H9 (cell line): Measurements from ENCODE around the gene DHX35. TPM values are rescaled to one million over a fixed set of nuclear protein-coding genes. Genes with fewer than 3 reads are reported as not detected.

Source experiments
- DNase-seq: peaks from one replicate; pipeline ENCODE4 v3.0.0-alpha.2; 2017
- H2AFZ ChIP-seq: one replicate; pipeline ENCODE4 v1.6.1; 2013; ENCODE audit warnings: mild to moderate bottlenecking, low read length, control low read depth, moderate library complexity
- H2AK5ac ChIP-seq: 2 replicates; pipeline ENCODE4 v1.6.1; 2013; ENCODE audit warnings: low read length, control low read depth, mixed read lengths; ENCODE audit not compliant: insufficient read length
- H2BK120ac ChIP-seq: one replicate; pipeline ENCODE4 v1.6.1; 2013; ENCODE audit warnings: low read depth, mild to moderate bottlenecking, low read length, control low read depth, inconsistent platforms; ENCODE audit not compliant: poor library complexity, severe bottlenecking
- H2BK12ac ChIP-seq: 2 replicates; pipeline ENCODE4 v1.6.1; 2013; ENCODE audit warnings: low read length, control low read depth, mixed read lengths, low read depth; ENCODE audit not compliant: insufficient read length
- H2BK15ac ChIP-seq: 2 replicates; pipeline ENCODE4 v1.6.1; 2013; ENCODE audit warnings: low read depth, low read length, control low read depth
- H2BK20ac ChIP-seq: one replicate; pipeline ENCODE4 v1.6.1; 2013; ENCODE audit warnings: low read depth, mild to moderate bottlenecking, low read length, control low read depth, inconsistent platforms; ENCODE audit not compliant: poor library complexity, severe bottlenecking
- H2BK5ac ChIP-seq: 2 replicates; pipeline ENCODE4 v1.6.1; 2013; ENCODE audit warnings: low read length, control low read depth, mixed read lengths; ENCODE audit not compliant: insufficient read length
- H3K14ac ChIP-seq: 2 replicates; pipeline ENCODE4 v1.6.1; 2013; ENCODE audit warnings: low read length, control low read depth; ENCODE audit not compliant: insufficient read depth
- H3K18ac ChIP-seq: 2 replicates; pipeline ENCODE4 v1.6.1; 2013; ENCODE audit warnings: low read depth, mild to moderate bottlenecking, mixed read lengths, low read length, control low read depth; ENCODE audit not compliant: insufficient read length
- H3K23ac ChIP-seq: 2 replicates; pipeline ENCODE4 v1.6.1; 2013; ENCODE audit warnings: low read length, control low read depth, mixed read lengths, low read depth; ENCODE audit not compliant: insufficient read length
- H3K23me2 ChIP-seq: 2 replicates; pipeline ENCODE4 v1.6.1; 2013; ENCODE audit warnings: low read depth, mild to moderate bottlenecking, mixed read lengths, low read length, control low read depth; ENCODE audit not compliant: insufficient read length, poor library complexity, severe bottlenecking
- H3K27ac ChIP-seq: 2 replicates; pipeline ENCODE4 v1.5.1; 2013; ENCODE audit warnings: low read length, control low read depth, mixed read lengths, low read depth; ENCODE audit not compliant: insufficient read length
- H3K27me3 ChIP-seq: 2 replicates; pipeline ENCODE4 v1.6.1; 2013; ENCODE audit warnings: low read length, control low read depth, inconsistent platforms; ENCODE audit not compliant: insufficient read depth
- H3K4ac ChIP-seq: 2 replicates; pipeline ENCODE4 v1.6.1; 2013; ENCODE audit warnings: low read depth, mild to moderate bottlenecking, control low read depth, inconsistent platforms, low read length, moderate library complexity
- H3K4me1 ChIP-seq: 2 replicates; pipeline ENCODE4 v1.6.1; 2013; ENCODE audit warnings: low read length, control low read depth, inconsistent platforms; ENCODE audit not compliant: insufficient read depth
- H3K4me2 ChIP-seq: 2 replicates; pipeline ENCODE4 v1.6.1; 2013; ENCODE audit warnings: low read length, control low read depth, mixed read lengths; ENCODE audit not compliant: insufficient read length, insufficient read depth
- H3K56ac ChIP-seq: 2 replicates; pipeline ENCODE4 v1.6.1; 2013; ENCODE audit warnings: low read depth, mild to moderate bottlenecking, mixed read lengths, low read length, control low read depth; ENCODE audit not compliant: insufficient read length
- H3K79me1 ChIP-seq: 2 replicates; pipeline ENCODE4 v1.6.1; 2013; ENCODE audit warnings: low read depth, mild to moderate bottlenecking, moderate library complexity, low read length, control low read depth, inconsistent platforms; ENCODE audit not compliant: insufficient read depth, poor library complexity, severe bottlenecking
- H3K79me2 ChIP-seq: 2 replicates; pipeline ENCODE4 v1.6.1; 2013; ENCODE audit warnings: low read length, control low read depth, inconsistent platforms; ENCODE audit not compliant: insufficient read depth
- H3K9ac ChIP-seq: 2 replicates; pipeline ENCODE4 v1.6.1; 2013; ENCODE audit warnings: low read length, control low read depth, mixed read lengths; ENCODE audit not compliant: insufficient read length; ENCODE audit errors: extremely low read depth
- H3K9me3 ChIP-seq: one replicate; pipeline ENCODE4 v1.6.1; 2013; ENCODE audit warnings: low read depth, low read length, inconsistent platforms; ENCODE audit not compliant: control insufficient read depth
- H3T11ph ChIP-seq: one replicate; pipeline ENCODE4 v1.6.1; 2013; ENCODE audit warnings: mild to moderate bottlenecking, low read length, control low read depth, inconsistent platforms
- H4K20me1 ChIP-seq: one replicate; pipeline ENCODE4 v1.6.1; 2013; ENCODE audit not compliant: control insufficient read depth, insufficient read length, insufficient read depth
- H4K5ac ChIP-seq: 2 replicates; pipeline ENCODE4 v1.6.1; 2013; ENCODE audit warnings: low read depth, mild to moderate bottlenecking, mixed read lengths, low read length, control low read depth; ENCODE audit not compliant: insufficient read length
- H4K8ac ChIP-seq: replicated peaks from 2 replicates; pipeline ENCODE4 v1.6.1; 2013; ENCODE audit warnings: low read length, control low read depth, mixed read lengths, low read depth; ENCODE audit not compliant: insufficient read length
- H4K91ac ChIP-seq: 2 replicates; pipeline ENCODE4 v1.6.1; 2013; ENCODE audit warnings: low read depth, mild to moderate bottlenecking, moderate library complexity, mixed read lengths, low read length, control low read depth; ENCODE audit not compliant: insufficient read length
- H3K27ac Mint-ChIP-seq, 3 experiments: 2 replicates in 2 of 3; 3 replicates in 1 of 3; pipeline ENCODE4 v1.8.0; 2020 to 2021; ENCODE audit warnings: mixed read lengths in 3 of 3, mild to moderate bottlenecking in 1 of 3, moderate library complexity in 1 of 3
- H3K27me3 Mint-ChIP-seq: 2 replicates; pipeline ENCODE4 v1.8.0; 2021; ENCODE audit warnings: low read depth, mild to moderate bottlenecking, moderate library complexity, mixed read lengths
- H3K36me3 Mint-ChIP-seq, 3 experiments: 2 replicates in 2 of 3; 3 replicates in 1 of 3; pipeline ENCODE4 v1.8.0; 2020 to 2021; ENCODE audit warnings: low read depth in 3 of 3, mixed read lengths in 3 of 3; ENCODE audit not compliant: insufficient read depth in 1 of 3
- H3K4me1 Mint-ChIP-seq, 2 experiments: 2 replicates each; pipeline ENCODE4 v1.8.0; 2020; ENCODE audit warnings: mixed read lengths in 2 of 2
- H3K4me3 Mint-ChIP-seq, 2 experiments: 2 replicates in 1 of 2; 3 replicates in 1 of 2; pipeline ENCODE4 v1.8.0; 2020 to 2021; ENCODE audit warnings: mild to moderate bottlenecking in 2 of 2, mixed read lengths in 2 of 2, moderate library complexity in 1 of 2
- H3K9me3 Mint-ChIP-seq, 2 experiments: 2 replicates in 1 of 2; 3 replicates in 1 of 2; pipeline ENCODE4 v1.8.0; 2020; ENCODE audit warnings: mild to moderate bottlenecking in 2 of 2, mixed read lengths in 2 of 2, moderate library complexity in 1 of 2
- WGBS: extraction: QIAGEN DNeasy Blood & Tissue Kit; methylation state at CpG from one replicate; pipeline ENCODE4 v1.1.7; 2013; ENCODE audit warnings: missing lambda C conversion rate, low lambda C conversion rate, mixed read lengths; ENCODE audit not compliant: insufficient read length; ENCODE audit errors: extremely low coverage; 5-methylcytosine and 5-hydroxymethylcytosine counted together
- total RNA-seq: library from RNA; stranded (reverse); gene quantifications from 2 replicates; pipeline ENCODE4 v1.2.1, GENCODE V29; 2021
- TF ChIP-seq, protein P1 (sequence below): fragments of 200-600 bp; sonication (generic); conservative IDR thresholded peaks from 3 replicates; pipeline ENCODE4 v1.8.0; 2021; ENCODE audit warnings: antibody characterized with exemption, mild to moderate bottlenecking

Gene DHX35
- total RNA-seq, 1 experiment from 2014 or later: 14.4 TPM

DNA sequence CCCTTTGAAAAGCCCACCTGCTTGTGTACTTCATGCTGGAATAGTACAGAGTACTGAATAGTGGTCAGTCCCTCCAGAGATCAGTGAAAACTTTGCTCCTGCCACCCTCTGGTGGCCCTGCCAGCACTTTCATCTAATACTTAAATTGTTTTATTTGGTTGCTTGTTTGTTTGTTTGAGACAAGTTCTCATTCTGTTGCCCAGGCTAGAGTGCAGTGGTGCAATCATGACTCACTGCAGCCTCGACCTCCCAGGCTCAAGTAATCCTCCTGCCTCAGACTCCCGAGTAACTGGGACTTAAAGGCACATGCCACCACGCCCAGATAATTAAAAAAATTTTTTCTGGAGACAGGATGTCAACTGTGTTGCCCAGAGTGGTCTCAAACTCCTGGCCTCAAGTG is 26.9 kb upstream of the DHX35 start:
- Histone ChIP-seq H4K20me1 (no peaks in the 10 kb centered on the region), H2AFZ (no peak overlapping the region), H3K27ac (no peak overlapping the region), H2BK12ac (no peak overlapping the region), H3K9me3 (no peaks in the 10 kb centered on the region), H3K79me2 (peaks cover 54% of the 10 kb centered on the region; the same call in 1 of the 2 replicates), H3T11ph (no peak overlapping the region), H3K4ac (no peak overlapping the region), H4K8ac (no peak overlapping the region), H4K5ac (no peak overlapping the region), H4K91ac (no peak overlapping the region), H3K9ac (no peak overlapping the region), H3K23ac (no peak overlapping the region), H2BK5ac (no peak overlapping the region), H3K27me3 (no peaks in the 10 kb centered on the region), H2AK5ac (no peak overlapping the region), H3K18ac (no peak overlapping the region), H3K23me2 (no peaks in the 10 kb centered on the region), H2BK120ac (no peak overlapping the region), H3K4me2 (no peak overlapping the region), H2BK15ac (no peak overlapping the region), H2BK20ac (no peak overlapping the region), H3K79me1 (peaks cover 10% of the 10 kb centered on the region), H3K56ac (no peak overlapping the region), H3K14ac (no peak overlapping the region), H3K4me1 (peaks cover 3% of the 10 kb centered on the region; the same call in 1 of the 2 replicates)
- no peak for DNase-seq
- TF ChIP-seq, protein P1, sequence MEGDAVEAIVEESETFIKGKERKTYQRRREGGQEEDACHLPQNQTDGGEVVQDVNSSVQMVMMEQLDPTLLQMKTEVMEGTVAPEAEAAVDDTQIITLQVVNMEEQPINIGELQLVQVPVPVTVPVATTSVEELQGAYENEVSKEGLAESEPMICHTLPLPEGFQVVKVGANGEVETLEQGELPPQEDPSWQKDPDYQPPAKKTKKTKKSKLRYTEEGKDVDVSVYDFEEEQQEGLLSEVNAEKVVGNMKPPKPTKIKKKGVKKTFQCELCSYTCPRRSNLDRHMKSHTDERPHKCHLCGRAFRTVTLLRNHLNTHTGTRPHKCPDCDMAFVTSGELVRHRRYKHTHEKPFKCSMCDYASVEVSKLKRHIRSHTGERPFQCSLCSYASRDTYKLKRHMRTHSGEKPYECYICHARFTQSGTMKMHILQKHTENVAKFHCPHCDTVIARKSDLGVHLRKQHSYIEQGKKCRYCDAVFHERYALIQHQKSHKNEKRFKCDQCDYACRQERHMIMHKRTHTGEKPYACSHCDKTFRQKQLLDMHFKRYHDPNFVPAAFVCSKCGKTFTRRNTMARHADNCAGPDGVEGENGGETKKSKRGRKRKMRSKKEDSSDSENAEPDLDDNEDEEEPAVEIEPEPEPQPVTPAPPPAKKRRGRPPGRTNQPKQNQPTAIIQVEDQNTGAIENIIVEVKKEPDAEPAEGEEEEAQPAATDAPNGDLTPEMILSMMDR: peak; percentile 44; the same call in 2 of the 3 replicates
- no peak overlapping the region for H3K4me3 Mint-ChIP-seq
- H3K27ac Mint-ChIP-seq: no peak overlapping the region
- WGBS: no CpG with 5 or more reads among the region's 3 CpGs
- peaks cover 35 to 36% of the 10 kb centered on the region in 2 experiments for H3K4me1 Mint-ChIP-seq
- H3K27me3 Mint-ChIP-seq: no peaks in the 10 kb centered on the region
- H3K36me3 Mint-ChIP-seq: peaks cover 16 to 42% (median 36%) of the 10 kb centered on the region in 3 experiments; a peak in 6 of 7 replicates
- no peaks in the 10 kb centered on the region for H3K9me3 Mint-ChIP-seq
